ENCODE measurements around the gene SEPTIN12.

SEPTIN12 gene, protein sequence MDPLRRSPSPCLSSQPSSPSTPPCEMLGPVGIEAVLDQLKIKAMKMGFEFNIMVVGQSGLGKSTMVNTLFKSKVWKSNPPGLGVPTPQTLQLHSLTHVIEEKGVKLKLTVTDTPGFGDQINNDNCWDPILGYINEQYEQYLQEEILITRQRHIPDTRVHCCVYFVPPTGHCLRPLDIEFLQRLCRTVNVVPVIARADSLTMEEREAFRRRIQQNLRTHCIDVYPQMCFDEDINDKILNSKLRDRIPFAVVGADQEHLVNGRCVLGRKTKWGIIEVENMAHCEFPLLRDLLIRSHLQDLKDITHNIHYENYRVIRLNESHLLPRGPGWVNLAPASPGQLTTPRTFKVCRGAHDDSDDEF

DNA sequence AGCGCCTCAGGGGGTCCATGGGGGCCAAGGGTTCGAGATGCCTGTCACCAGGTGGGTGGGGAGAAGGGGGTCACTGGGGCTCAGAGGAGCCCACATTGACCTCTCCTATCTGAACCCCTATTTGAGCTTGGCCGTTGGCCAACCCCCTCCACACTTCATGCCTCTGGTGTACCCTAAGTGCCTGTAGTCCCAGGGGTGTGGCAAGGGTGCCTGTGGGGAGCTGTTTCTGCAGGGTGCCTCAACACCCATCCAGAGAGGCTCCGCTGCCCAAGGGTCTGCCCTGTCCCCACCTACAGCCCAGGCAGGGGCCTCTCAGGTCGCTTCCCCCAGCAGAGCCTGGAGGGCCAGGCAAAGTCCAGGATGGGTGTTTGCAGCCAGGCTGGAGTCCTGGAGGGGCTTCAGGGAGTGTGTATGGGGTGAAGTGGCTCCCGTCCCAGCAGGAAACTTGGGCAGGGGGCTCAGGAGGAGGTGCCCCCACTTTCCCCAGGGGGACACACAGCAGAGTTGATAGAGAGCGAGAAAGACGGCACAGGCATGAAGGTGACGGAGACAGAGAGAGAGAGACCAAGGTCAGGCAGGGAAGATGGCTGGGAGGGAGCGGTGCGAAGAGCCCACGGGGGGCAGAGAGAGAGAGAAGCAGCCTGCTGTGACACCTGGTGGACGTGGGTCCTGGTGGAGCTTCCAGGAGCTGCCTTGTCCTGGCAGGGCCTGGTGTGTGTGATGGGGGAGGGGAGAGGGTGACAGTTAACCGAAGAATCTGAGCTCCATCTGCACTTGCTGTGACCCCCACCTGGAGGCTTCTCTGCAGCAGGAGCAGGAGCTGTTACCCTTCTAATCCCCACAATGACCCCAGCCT, at the start of gene SEPTIN12:
TSS of gene SEPTIN12 (minus strand) at position 719 of the 856 bp plus-strand sequence. CDS start at position 19, 700 bp downstream.
- no peak for DNase-seq

DNA sequence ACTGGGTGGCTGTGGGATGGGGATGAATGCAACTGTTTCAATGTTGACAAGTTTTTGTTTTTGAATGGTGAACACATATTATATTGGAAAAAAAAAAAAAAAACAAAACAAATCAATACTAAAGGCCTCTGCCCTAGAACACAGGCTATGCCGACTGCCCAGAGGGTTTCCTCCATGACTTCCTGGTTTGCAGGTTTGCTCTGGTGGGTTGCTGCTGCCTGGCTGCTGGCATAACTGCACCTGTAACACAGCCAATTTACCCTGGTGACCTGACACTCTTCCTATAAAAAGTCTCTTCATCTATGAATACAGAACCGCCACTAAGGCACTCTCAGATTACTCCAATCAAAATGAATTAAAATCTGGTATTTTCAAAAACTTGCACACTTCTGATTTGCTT, 48.6 kb upstream of the SEPTIN12 start:
- DNase-seq, result no peak

GRCh38 chr16:4833584-4833983, 45.4 kb upstream of the SEPTIN12 start:
- DNase-seq, result no peak

DNA sequence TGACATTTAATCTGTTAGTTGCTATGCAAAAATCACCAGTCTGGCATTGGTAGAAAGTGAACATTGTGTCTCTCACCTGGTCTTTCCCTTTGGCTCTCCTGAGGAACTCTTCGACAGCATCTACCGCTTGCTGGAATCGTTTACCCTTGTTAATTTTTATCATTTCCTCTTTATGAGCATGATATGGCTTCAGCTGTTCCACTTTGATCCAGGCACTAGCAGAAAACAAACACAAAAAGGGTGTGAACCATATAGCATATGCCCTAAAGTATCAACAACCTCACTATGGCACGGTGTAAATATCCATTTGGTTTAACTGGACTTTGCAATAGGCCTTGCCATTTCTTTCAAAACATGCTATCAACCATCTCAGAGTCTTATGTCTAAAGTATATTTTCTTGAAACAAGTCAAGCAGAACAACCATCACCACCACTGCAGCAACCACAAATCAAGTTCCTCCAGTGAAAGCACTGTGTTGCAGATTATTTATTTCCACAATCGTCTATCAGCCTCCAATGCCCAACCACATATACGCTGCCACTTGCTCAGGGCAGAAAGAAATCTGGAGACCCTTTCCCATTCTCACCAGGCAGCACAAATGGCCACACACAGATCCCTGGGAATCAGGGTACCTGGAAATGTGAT, 44.7 kb upstream of the SEPTIN12 start:
- DNase-seq, result no peak

- DNase-seq, result no peak
Observed at GRCh38 chr16:4831616-4832015, 43.5 kb upstream of the SEPTIN12 start.

GRCh38 chr16:4830408-4830807, 42.3 kb upstream of the SEPTIN12 start:
- no peak for DNase-seq

DNA sequence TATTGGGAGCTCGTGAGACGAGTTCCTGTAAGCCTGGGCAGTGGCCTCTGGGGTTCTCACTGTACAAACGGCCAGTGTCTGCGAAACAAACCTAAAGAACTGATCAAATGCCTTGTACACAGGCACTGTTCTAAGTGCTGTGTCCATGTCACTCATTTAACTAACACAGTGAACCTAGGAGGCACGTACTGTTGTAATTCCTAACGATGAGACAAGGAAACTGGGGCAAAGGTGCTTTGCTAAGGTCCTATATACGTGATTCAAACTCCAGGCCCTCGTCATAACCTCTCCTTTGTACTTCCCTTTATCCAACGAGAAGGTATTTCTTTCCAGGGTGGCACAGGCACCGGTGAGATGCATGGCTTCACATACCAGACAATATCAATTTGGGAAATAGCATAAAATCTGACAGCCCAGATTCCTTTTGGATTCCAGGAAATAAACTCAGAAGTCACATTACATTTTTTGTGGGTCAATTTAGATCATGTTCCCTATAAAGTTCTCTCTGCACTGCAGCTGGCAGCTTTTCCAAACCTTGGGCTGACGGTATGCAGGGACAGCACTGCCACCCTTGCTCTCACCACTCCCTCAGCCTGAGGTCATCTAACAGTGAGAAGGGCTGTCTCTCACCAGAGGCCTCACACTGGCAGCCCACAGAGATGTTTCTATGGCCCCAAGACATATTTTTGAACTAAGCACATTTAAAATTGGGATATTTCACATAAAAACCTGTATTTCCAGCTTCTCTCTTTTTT, 40.6 kb upstream of the SEPTIN12 start:
- no peak for DNase-seq

DNA sequence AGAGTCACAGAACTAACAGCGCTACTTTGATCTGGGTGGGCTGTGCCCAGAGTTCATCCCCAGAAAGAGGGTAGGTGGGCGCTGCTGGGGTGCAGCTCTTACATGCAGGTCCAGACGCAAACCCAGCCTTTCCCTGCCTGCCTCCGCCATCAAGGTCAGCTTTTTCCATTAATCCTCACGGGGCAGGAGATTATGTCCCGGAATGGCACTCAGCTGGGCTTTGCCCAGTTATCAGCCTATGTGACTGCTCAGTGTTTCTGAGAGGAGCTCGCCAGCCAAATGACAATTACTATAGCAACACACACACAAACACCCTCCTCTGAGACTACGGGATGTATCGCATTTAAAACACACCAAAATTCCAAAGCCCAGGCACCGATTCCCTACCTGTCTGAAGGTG, 38.8 kb upstream of the SEPTIN12 start:
- no peak for DNase-seq

- DNase-seq, result no peak
Observed at GRCh38 chr16:4826526-4826925, 38.4 kb upstream of the SEPTIN12 start.

DNA sequence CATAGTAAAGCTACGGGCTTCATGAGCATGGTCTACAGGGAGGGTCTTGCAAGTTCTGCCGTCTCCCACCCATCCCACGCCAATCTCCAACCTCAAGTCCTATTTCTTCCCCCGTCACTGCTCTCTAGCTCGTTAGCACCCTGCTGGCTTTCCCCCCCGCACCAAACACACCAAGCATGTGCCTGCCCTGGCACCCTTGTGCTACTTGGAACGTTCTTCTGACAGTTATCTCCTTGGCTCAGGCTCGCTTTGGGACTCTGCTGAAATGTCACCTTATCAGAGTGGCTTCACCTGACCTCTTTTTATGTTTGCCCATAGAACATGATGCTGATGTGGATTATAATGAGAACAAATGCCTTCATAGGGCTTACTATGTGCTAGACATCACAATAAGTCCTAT, 37.1 kb upstream of the SEPTIN12 start:
- DNase-seq, result no peak

GRCh38 chr16:4820652-4821051, 32.5 kb upstream of the SEPTIN12 start:
- DNase-seq, result no peak

GRCh38 chr16:4814542-4815173, 26.5 kb upstream of the SEPTIN12 start:
- no peak for DNase-seq

GRCh38 chr16:4814046-4814445, 25.9 kb upstream of the SEPTIN12 start:
- DNase-seq, result no peak

DNA sequence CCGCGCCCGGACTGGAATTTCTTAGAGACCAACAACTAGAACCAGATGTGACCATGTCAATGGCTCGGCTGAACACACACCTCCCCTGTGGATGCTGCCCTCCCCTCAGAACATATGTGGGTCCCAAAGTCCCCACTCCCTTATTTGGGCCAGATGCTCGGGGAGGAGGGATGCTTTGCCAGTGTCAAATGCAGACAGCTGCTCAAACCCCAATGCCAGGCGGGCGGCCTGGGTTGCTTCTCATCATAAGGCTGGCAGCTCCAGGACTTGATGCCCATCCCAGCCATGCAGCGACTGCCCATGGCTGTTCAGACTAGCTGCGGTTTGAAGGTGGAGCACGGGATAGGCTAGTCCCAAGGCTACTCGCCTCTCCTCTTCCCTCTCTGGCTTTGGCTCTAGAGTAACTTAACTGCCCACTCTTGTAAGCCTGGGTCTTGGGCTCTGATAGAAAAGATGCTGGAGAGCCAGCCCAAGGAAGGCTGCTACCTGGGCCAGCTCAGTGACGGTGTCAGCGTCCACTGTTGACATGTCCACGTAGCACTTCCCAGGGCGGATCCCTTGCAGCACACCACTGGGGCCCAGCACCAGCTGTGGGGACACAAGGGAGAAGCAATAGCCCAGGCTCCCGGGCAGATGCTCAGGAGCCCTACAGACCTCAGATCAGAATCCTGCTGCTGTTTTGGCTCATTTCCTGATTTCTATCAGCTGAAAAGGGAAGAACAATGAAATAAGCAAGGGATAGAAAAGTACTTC, 25.3 kb upstream of the SEPTIN12 start:
- no peak for DNase-seq

GRCh38 chr16:4811773-4812172, 23.6 kb upstream of the SEPTIN12 start:
- no peak for DNase-seq

DNA sequence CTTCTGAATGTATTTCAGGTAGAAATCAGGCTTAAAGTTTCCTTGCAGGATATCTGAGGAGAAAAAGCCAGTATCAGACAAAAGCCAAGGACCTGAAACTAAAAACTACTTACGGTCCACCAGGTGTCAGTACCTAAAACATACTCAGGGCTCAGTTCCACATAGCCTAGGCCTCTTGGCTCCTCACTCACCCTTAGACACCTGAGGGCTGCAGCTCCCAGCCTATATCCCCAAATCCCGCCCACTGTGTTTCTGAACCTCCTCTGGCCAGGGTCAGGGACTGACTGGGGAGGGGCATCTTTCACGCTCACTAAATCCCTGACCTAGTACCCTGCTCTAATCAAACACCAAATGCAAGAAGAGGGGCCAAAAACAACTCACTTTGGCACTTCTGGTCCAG, 23.1 kb upstream of the SEPTIN12 start:
- DNase-seq, result no peak

GRCh38 chr16:4806280-4806679, 18.1 kb upstream of the SEPTIN12 start:
- no peak for DNase-seq

GRCh38 chr16:4805231-4805630, 17.1 kb upstream of the SEPTIN12 start:
- no peak for DNase-seq

- no peak for DNase-seq
Observed at GRCh38 chr16:4803898-4804762, 16.0 kb upstream of the SEPTIN12 start.

- DNase-seq, result no peak
Observed at GRCh38 chr16:4803401-4803844, 15.3 kb upstream of the SEPTIN12 start.
